Thyroid gland (tissue), 4 donors: ENCODE results near the gene DOCK1. TPM values are rescaled to one million over a fixed set of nuclear protein-coding genes. Genes with fewer than 3 reads are reported as not detected.

Experiments
- DNase-seq, 2 donors: peaks; one replicate each; pipeline ENCODE4 v3.0.0-alpha.2; 2019
- H3K27ac ChIP-seq, 3 donors: fragments of 200-600 bp; sonication (generic); 1 replicate in 2 of 3; 2 replicates in 1 of 3; pipeline ENCODE4 v1.5.1; 2016 to 2019; ENCODE audit warnings: mild to moderate bottlenecking in 1 of 3, moderate library complexity in 1 of 3
- H3K27me3 ChIP-seq: fragments of 200-600 bp; sonication (generic); one replicate; pipeline ENCODE4 v1.5.1; 2019
- H3K36me3 ChIP-seq, 2 donors: fragments of 200-600 bp; sonication (generic); one replicate each; pipeline ENCODE4 v1.5.1; 2016 to 2019
- H3K4me1 ChIP-seq, 2 donors: fragments of 200-600 bp; sonication (generic); one replicate each; pipeline ENCODE4 v1.5.1; 2017 to 2019
- H3K4me3 ChIP-seq, 3 donors: fragments of 200-600 bp; sonication (generic); replicated peaks in 1 of 3; 1 replicate in 2 of 3; 2 replicates in 1 of 3; pipeline ENCODE4 v1.5.1; 2016; ENCODE audit warnings: mild to moderate bottlenecking in 1 of 3
- H3K9me3 ChIP-seq: fragments of 200-600 bp; sonication (generic); one replicate; pipeline ENCODE4 v1.5.1; 2017
- CTCF ChIP-seq, 6 experiments: fragments of 200-600 bp in 3 of 6; fragments of 450-650 bp in 3 of 6; sonication (generic) in 3 of 6; IDR thresholded peaks; one replicate each; pipeline ENCODE4 v1.5.1; 2016 to 2019; ENCODE audit warnings: antibody characterized with exemption in 6 of 6, mild to moderate bottlenecking in 2 of 6, inconsistent platforms in 1 of 6, moderate library complexity in 1 of 6
- POLR2A ChIP-seq, 2 donors: fragments of 450-650 bp; IDR thresholded peaks; one replicate each; pipeline ENCODE4 v1.6.1; 2017; ENCODE audit warnings: antibody characterized with exemption in 2 of 2, mild to moderate bottlenecking in 2 of 2, moderate library complexity in 1 of 2
- WGBS, 2 donors: methylation state at CpG; one replicate each; pipeline ENCODE4 v1.1.5; 2017; 5-methylcytosine and 5-hydroxymethylcytosine counted together
- intact Hi-C: fragments of 100-400 bp; cut with DNase I; formaldehyde crosslinking; loops from one replicate; pipeline ENCODE4 v1.15.1; 2023
- total RNA-seq, 4 donors: library from RNA; depleted of rRNA; stranded (reverse); fragments of >200 nt; gene quantifications; one replicate each; pipeline ENCODE4 v1.2.3, GENCODE V29; 2016

DOCK1 gene
- total RNA-seq, 4 donors from 2014 or later = 89.7 to 217 (median 112) TPM

- Histone ChIP-seq H3K36me3 (peaks cover 33 to 38% of the 10 kb centered on the region in 2 donors), H3K27me3 (no peaks in the 10 kb centered on the region), H3K9me3 (no peaks in the 10 kb centered on the region), H3K4me1 (no peaks in the 10 kb centered on the region), H3K4me3 (no peak overlapping the region), H3K27ac (no peak overlapping the region)
- WGBS, 2 donors = 85 to 92% methylated on average over 8 of the region's 8 CpGs
- intact Hi-C loops = no loop called here
- DNase-seq = no peak
- TF ChIP-seq POLR2A (IDR thresholded peaks at IDR 0.05) (no peak), CTCF (IDR thresholded peaks at IDR 0.05) (no peak)
Observed at GRCh38 chr10:127423218-127423915, 518.1 kb downstream of the DOCK1 start.

- Histone ChIP-seq H3K27me3 (no peaks in the 10 kb centered on the region), H3K36me3 (peaks cover 29 to 30% of the 10 kb centered on the region in 2 donors), H3K4me1 (no peaks in the 10 kb centered on the region), H3K9me3 (no peaks in the 10 kb centered on the region), H3K27ac (no peak overlapping the region), H3K4me3 (no peak overlapping the region)
- DNase-seq = no peak
- TF ChIP-seq CTCF (IDR thresholded peaks at IDR 0.05) (no peak), POLR2A (IDR thresholded peaks at IDR 0.05) (no peak)
- 84 to 95% methylated on average over 10 to 12 of the region's 12 CpGs for WGBS, 2 donors
- intact Hi-C loops = no loop called here
Observed at GRCh38 chr10:127424594-127425264, 519.5 kb downstream of the DOCK1 start.

GRCh38 chr10:127426746-127427145, 521.5 kb downstream of the DOCK1 start:
- H3K27me3 ChIP-seq = no peaks in the 10 kb centered on the region
- H3K4me3 ChIP-seq = no peak overlapping the region
- DNase-seq = no peak
- no peak for TF ChIP-seq CTCF (IDR thresholded peaks at IDR 0.05)
- no peak for TF ChIP-seq POLR2A (IDR thresholded peaks at IDR 0.05)
- intact Hi-C loops = no loop called here
- H3K4me1 ChIP-seq = no peaks in the 10 kb centered on the region
- H3K9me3 ChIP-seq = no peaks in the 10 kb centered on the region
- H3K36me3 ChIP-seq = peaks cover 20 to 22% of the 10 kb centered on the region in 2 donors
- WGBS, 2 donors = 89 to 99% methylated on average over 4 of the region's 4 CpGs
- no peak overlapping the region for H3K27ac ChIP-seq

GRCh38 chr10:127427926-127428325, 522.7 kb downstream of the DOCK1 start:
- intact Hi-C loops = no loop called here
- H3K27ac ChIP-seq = no peak overlapping the region
- H3K36me3 ChIP-seq = peaks cover 20 to 22% of the 10 kb centered on the region in 2 donors
- H3K4me3 ChIP-seq = no peak overlapping the region
- H3K4me1 ChIP-seq = no peaks in the 10 kb centered on the region
- 95 to 98% methylated on average over 6 of the region's 6 CpGs for WGBS, 2 donors
- no peaks in the 10 kb centered on the region for H3K9me3 ChIP-seq
- no peak for DNase-seq
- TF ChIP-seq POLR2A (IDR thresholded peaks at IDR 0.05) = no peak
- TF ChIP-seq CTCF (IDR thresholded peaks at IDR 0.05) = no peak
- H3K27me3 ChIP-seq = no peaks in the 10 kb centered on the region

GRCh38 chr10:127428385-127428980, 523.3 kb downstream of the DOCK1 start:
- 90 to 95% methylated on average over 18 of the region's 18 CpGs for WGBS, 2 donors
- H3K36me3 ChIP-seq = peaks cover 20 to 26% of the 10 kb centered on the region in 2 donors
- no peaks in the 10 kb centered on the region for H3K9me3 ChIP-seq
- H3K27me3 ChIP-seq = no peaks in the 10 kb centered on the region
- no peak for DNase-seq
- no peak overlapping the region for H3K27ac ChIP-seq
- no peak for TF ChIP-seq CTCF (IDR thresholded peaks at IDR 0.05)
- no peak for TF ChIP-seq POLR2A (IDR thresholded peaks at IDR 0.05)
- no peaks in the 10 kb centered on the region for H3K4me1 ChIP-seq
- intact Hi-C loops = no loop called here
- no peak overlapping the region for H3K4me3 ChIP-seq
